K562 (cell line): ENCODE results near the gene APOC1. TPM values are rescaled to one million over a fixed set of nuclear protein-coding genes. Genes with fewer than 3 reads are reported as not detected.

Experiments
- ATF2 ChIP-seq: sonication (generic); formaldehyde crosslinking; IDR thresholded peaks from 2 replicates; pipeline ENCODE4 v1.8.1; 2022; ENCODE audit warnings: missing genetic modification reagents
- CC2D1A ChIP-seq: fragments of 450-650 bp; IDR thresholded peaks from 2 replicates; pipeline ENCODE4 v1.6.1; 2017; ENCODE audit warnings: mild to moderate bottlenecking
- CHD2 ChIP-seq: IDR thresholded peaks from 2 replicates; pipeline ENCODE4 v1.6.1; 2011; ENCODE audit warnings: low read depth, low read length
- EGR1 ChIP-seq: fragments of 450-650 bp; conservative IDR thresholded peaks from 2 replicates; pipeline ENCODE4 v1.6.1; 2017; ENCODE audit warnings: mild to moderate bottlenecking
- MCM7 ChIP-seq, 2 experiments: fragments of 450-650 bp; IDR thresholded peaks; 2 replicates each; pipeline ENCODE4 v1.6.1; 2016 to 2018
- MITF ChIP-seq: IDR thresholded peaks from 2 replicates; pipeline ENCODE4 v1.6.1; 2014; ENCODE audit warnings: antibody characterized with exemption
- MTA1 ChIP-seq: fragments of 450-650 bp; IDR thresholded peaks from 2 replicates; pipeline ENCODE4 v1.6.1; 2017; ENCODE audit warnings: borderline replicate concordance
- PHF21A ChIP-seq: fragments of 450-650 bp; IDR thresholded peaks from 2 replicates; pipeline ENCODE4 v1.6.1; 2017; ENCODE audit warnings: low read depth, borderline replicate concordance
- POLR2A ChIP-seq: fragments of 450-650 bp; conservative IDR thresholded peaks from 2 replicates; pipeline ENCODE4 v1.6.1; 2016
- PTTG1 ChIP-seq: fragments of 450-650 bp; IDR thresholded peaks from 2 replicates; pipeline ENCODE4 v1.6.1; 2016; ENCODE audit warnings: low read depth, mild to moderate bottlenecking, missing genetic modification characterization, missing compliant biosample characterization
- TAF1 ChIP-seq: IDR thresholded peaks from 2 replicates; pipeline ENCODE4 v1.6.1; 2011; ENCODE audit warnings: mild to moderate bottlenecking, low read length, moderate library complexity; ENCODE audit not compliant: insufficient read depth, control insufficient read depth, severe bottlenecking; ENCODE audit errors: extremely low read depth
- TAF7 ChIP-seq: fragments of 450-650 bp; IDR thresholded peaks from 2 replicates; pipeline ENCODE4 v1.6.1; 2016; ENCODE audit warnings: missing genetic modification characterization, missing compliant biosample characterization
- TCF3 ChIP-seq: sonication (generic); formaldehyde crosslinking; IDR thresholded peaks from 2 replicates; pipeline ENCODE4 v1.4.0; 2020; ENCODE audit warnings: mild to moderate bottlenecking, missing genetic modification reagents
- USF1 ChIP-seq: sonication (generic); formaldehyde crosslinking; IDR thresholded peaks from 2 replicates; pipeline ENCODE4 v1.9.0; 2022; ENCODE audit warnings: mild to moderate bottlenecking, missing genetic modification reagents
- ZNF212 ChIP-seq: fragments of 450-650 bp; formaldehyde crosslinking; IDR thresholded peaks from 2 replicates; pipeline ENCODE4 v1.4.0; 2020; ENCODE audit warnings: mild to moderate bottlenecking
- ZNF253 ChIP-seq: fragments of 250-450 bp; sonication (Bioruptor Pico); conservative IDR thresholded peaks from 2 replicates; pipeline ENCODE4 v1.6.1; 2021; ENCODE audit warnings: mild to moderate bottlenecking
- ZNF41 ChIP-seq: fragments of 250-450 bp; sonication (Bioruptor Pico); conservative IDR thresholded peaks from 2 replicates; pipeline ENCODE4 v1.4.0; 2020; ENCODE audit warnings: mild to moderate bottlenecking
- ZNF609 ChIP-seq: sonication (generic); formaldehyde crosslinking; IDR thresholded peaks from 2 replicates; pipeline ENCODE4 v1.8.1; 2023; ENCODE audit warnings: missing genetic modification reagents, mild to moderate bottlenecking, borderline replicate concordance
- ZNF695 ChIP-seq: fragments of 450-650 bp; formaldehyde crosslinking; IDR thresholded peaks from 2 replicates; pipeline ENCODE4 v1.4.0; 2020; ENCODE audit warnings: mild to moderate bottlenecking, moderate library complexity
- polyA plus RNA-seq, 8 experiments: library from polyadenylated mRNA; depleted of rRNA in 4 of 8; stranded (reverse) in 5 of 8; unstranded in 3 of 8; fragments of >200 nt; fragmentation: Nextera tagmentation in 2 of 8; fragmentation: Illumina TruSeq in 1 of 8; extraction: Ambion mirVana in 2 of 8; extraction: Trizol in 1 of 8; gene quantifications; 2 replicates each; pipeline versions ENCODE4 v1.2.1 to v1.2.3, GENCODE V29; 2011 to 2014; ENCODE audit warnings: inconsistent platforms in 1 of 8, missing spikeins in 1 of 8
- total RNA-seq, 7 experiments: library from RNA; depleted of rRNA in 6 of 7; stranded (reverse); fragments of >200 nt in 6 of 7; fragmentation: Illumina TruSeq in 2 of 7; extraction: Trizol in 2 of 7; gene quantifications; 2 replicates each; pipeline versions ENCODE4 v1.2.1 to v1.2.3, GENCODE V29; 2011 to 2021; ENCODE audit warnings: low replicate concordance in 1 of 7

The APOC1 gene
- total and polyA plus RNA-seq, 9 of the 15 experiments (the other 6 are each of a cell fraction or from before 2014, with no cell fraction given), result 115 to 408 (median 220) TPM

- TF ChIP-seq CHD2, result peak; percentile 84
- TF ChIP-seq USF1 (CRISPR knock-in tag), result no peak; the same call in 1 of the 2 replicates
- no peak for TF ChIP-seq TAF7 (tag)
- TF ChIP-seq ZNF609 (CRISPR knock-in tag), result no peak
- TF ChIP-seq MITF, result no peak
- no peak for TF ChIP-seq PHF21A
- peak; percentile 72 for TF ChIP-seq TAF1
- TF ChIP-seq CC2D1A, result no peak
- TF ChIP-seq PTTG1 (tag), result no peak
- TF ChIP-seq MTA1, result no peak
- TF ChIP-seq MCM7 (IDR thresholded peaks at IDR 0.05), result no peak
- TF ChIP-seq ZNF212 (CRISPR knock-in tag), result no peak
- no peak for TF ChIP-seq ZNF253 (CRISPR knock-in tag)
- no peak; the same call in 1 of the 2 replicates for TF ChIP-seq EGR1
- TF ChIP-seq ZNF695, result no peak
- TF ChIP-seq TCF3, result no peak; the same call in 1 of the 2 replicates
- peak; percentile 67 for TF ChIP-seq POLR2A
- TF ChIP-seq ZNF41, result no peak
- no peak for TF ChIP-seq ATF2
Observed at GRCh38 chr19:44891016-44891882, 23.2 kb upstream of the APOC1 start, which contains the start of gene TOMM40 (continued).
